Duodenal mucosa (tissue), 2 donors: ENCODE results near the gene POU2AF2.
"Not testable (repeated sequence)": the region's sequence is repeated elsewhere in the genome, so short reads cannot be mapped to it uniquely, and the experiment has no call there.

Experiments used
- H3K27ac ChIP-seq: one replicate; pipeline ENCODE4 v1.7.0; 2013; ENCODE audit warnings: low read depth, low read length
- H3K27me3 ChIP-seq, 2 donors: one replicate each; pipeline ENCODE4 v1.7.0; 2013; ENCODE audit warnings: low read length in 2 of 2, control low read depth in 1 of 2; ENCODE audit not compliant: insufficient read depth in 2 of 2, control insufficient read depth in 1 of 2
- H3K36me3 ChIP-seq, 2 donors: one replicate each; pipeline ENCODE4 v1.7.0; 2013; ENCODE audit warnings: low read length in 2 of 2, control low read depth in 1 of 2; ENCODE audit not compliant: insufficient read depth in 2 of 2, control insufficient read depth in 1 of 2
- H3K4me1 ChIP-seq, 2 donors: one replicate each; pipeline ENCODE4 v1.7.0; 2013; ENCODE audit warnings: low read length in 2 of 2, control low read depth in 1 of 2; ENCODE audit not compliant: insufficient read depth in 2 of 2, control insufficient read depth in 1 of 2
- H3K4me3 ChIP-seq, 2 donors: one replicate each; pipeline ENCODE4 v1.7.0; 2013; ENCODE audit warnings: low read length in 2 of 2, low read depth in 1 of 2
- H3K9ac ChIP-seq, 2 donors: one replicate each; pipeline ENCODE4 v1.7.0; 2013; ENCODE audit warnings: low read length in 2 of 2, low read depth in 1 of 2
- H3K9me3 ChIP-seq, 2 donors: one replicate each; pipeline ENCODE4 v1.7.0; 2013; ENCODE audit warnings: low read length in 2 of 2, control low read depth in 1 of 2; ENCODE audit not compliant: control insufficient read depth in 1 of 2

Gene POU2AF2

DNA sequence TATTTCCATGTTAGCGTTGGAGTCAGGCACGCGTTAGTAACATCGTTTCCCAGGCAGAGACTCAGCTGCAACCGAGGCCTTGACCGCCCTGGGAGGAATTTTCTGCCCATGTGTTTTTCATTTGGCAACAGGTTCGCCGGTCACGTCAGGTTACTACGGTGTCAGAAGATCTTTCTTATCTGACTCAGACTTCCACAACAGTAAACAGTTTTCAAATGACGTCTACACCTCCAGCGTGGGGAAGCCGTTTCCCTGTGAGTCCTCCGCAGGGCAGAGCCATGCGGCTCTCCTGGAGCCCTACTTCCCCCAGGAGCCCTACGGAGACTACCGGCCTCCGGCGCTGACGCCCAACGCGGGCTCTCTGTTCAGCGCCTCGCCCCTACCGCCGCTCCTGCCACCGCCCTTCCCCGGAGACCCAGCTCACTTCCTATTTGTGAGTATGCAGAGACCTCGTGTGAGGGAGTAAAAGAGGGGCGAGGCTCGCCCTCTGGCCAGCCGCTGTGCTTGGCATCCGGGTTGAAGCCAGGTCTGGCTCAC lies 38.5 kb downstream of the POU2AF2 start:
- Histone ChIP-seq H3K9me3 (no peaks in the 10 kb centered on the region), H3K36me3 (no peaks in the 10 kb centered on the region), H3K4me3 (no peak overlapping the region), H3K27me3 (no peaks in the 10 kb centered on the region), H3K4me1 (peaks cover 23 to 29% of the 10 kb centered on the region in 2 donors), H3K9ac (no peak overlapping the region), H3K27ac (no peak overlapping the region)

GRCh38 chr11:111285189-111286091 lies 39.9 kb downstream of the POU2AF2 start:
- Histone ChIP-seq H3K4me3 (no peak overlapping the region), H3K4me1 (peaks cover 23 to 29% of the 10 kb centered on the region in 2 donors), H3K9ac (no peak overlapping the region), H3K9me3 (no peaks in the 10 kb centered on the region), H3K36me3 (no peaks in the 10 kb centered on the region), H3K27ac (no peak overlapping the region), H3K27me3 (no peaks in the 10 kb centered on the region)

DNA sequence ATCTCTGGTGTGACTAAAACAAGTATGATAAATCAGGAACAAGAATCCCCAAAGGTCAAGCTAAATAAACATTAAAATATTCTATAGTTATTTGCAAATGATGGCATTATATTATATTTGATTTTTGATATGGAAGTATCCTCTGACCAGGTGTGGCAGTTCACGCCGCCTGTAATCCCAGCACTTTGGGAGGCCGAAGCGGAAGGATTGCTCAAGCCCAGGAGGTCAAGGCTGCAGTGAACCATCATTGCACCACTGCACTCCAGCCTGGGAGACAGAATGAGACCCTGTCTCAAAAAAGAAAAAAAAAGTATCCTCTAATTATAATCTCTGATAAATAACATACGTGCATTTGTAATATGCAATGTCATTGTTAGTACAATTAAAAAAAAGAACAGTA lies 46.2 kb downstream of the POU2AF2 start:
- Histone ChIP-seq H3K4me3 (no peak overlapping the region), H3K9me3 (no peaks in the 10 kb centered on the region), H3K4me1 (no peaks in the 10 kb centered on the region), H3K27ac (no peak overlapping the region), H3K9ac (no peak overlapping the region), H3K36me3 (no peaks in the 10 kb centered on the region), H3K27me3 (no peaks in the 10 kb centered on the region)

- H3K4me1 ChIP-seq, H3K27ac ChIP-seq, H3K27me3 ChIP-seq, H3K4me3 ChIP-seq, H3K9me3 ChIP-seq, H3K9ac ChIP-seq, H3K36me3 ChIP-seq: not testable (repeated sequence)
These were observed 46.9 kb downstream of the POU2AF2 start for GRCh38 chr11:111292408-111292807.

GRCh38 chr11:111296196-111296595 lies 50.7 kb downstream of the POU2AF2 start:
- Histone ChIP-seq H3K27me3 (no peaks in the 10 kb centered on the region), H3K36me3 (no peaks in the 10 kb centered on the region), H3K27ac (no peak overlapping the region), H3K4me3 (no peak overlapping the region), H3K9ac (no peak overlapping the region), H3K9me3 (no peaks in the 10 kb centered on the region), H3K4me1 (peaks cover 10 to 16% of the 10 kb centered on the region in 2 donors)

DNA sequence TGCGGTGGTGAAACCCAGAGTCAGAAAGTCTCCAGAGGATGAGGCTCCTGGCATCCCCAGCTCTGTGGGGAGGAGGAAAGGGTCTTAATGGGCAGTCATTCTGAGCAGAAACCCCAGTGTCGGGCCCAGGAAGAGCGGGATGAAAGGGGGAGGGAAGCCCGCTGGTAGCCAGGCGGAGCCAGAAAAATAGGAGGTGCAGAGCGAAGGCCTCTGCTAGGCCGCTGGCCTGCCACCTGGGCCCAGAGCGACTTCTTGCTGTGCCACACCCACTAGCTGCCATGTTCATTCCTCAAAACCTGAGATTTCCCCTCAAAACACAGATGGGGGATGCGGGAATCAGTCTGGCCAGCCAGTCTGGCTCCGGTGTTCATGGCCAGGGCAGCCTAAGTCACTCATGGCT lies 52.2 kb downstream of the POU2AF2 start:
- H3K9me3 ChIP-seq, result no peaks in the 10 kb centered on the region
- no peaks in the 10 kb centered on the region for H3K36me3 ChIP-seq
- H3K4me3 ChIP-seq, result no peak overlapping the region
- peaks cover 25 to 30% of the 10 kb centered on the region in 2 donors for H3K4me1 ChIP-seq
- no peak overlapping the region for H3K27ac ChIP-seq
- H3K27me3 ChIP-seq, result no peaks in the 10 kb centered on the region
- H3K9ac ChIP-seq, result no peak overlapping the region

DNA sequence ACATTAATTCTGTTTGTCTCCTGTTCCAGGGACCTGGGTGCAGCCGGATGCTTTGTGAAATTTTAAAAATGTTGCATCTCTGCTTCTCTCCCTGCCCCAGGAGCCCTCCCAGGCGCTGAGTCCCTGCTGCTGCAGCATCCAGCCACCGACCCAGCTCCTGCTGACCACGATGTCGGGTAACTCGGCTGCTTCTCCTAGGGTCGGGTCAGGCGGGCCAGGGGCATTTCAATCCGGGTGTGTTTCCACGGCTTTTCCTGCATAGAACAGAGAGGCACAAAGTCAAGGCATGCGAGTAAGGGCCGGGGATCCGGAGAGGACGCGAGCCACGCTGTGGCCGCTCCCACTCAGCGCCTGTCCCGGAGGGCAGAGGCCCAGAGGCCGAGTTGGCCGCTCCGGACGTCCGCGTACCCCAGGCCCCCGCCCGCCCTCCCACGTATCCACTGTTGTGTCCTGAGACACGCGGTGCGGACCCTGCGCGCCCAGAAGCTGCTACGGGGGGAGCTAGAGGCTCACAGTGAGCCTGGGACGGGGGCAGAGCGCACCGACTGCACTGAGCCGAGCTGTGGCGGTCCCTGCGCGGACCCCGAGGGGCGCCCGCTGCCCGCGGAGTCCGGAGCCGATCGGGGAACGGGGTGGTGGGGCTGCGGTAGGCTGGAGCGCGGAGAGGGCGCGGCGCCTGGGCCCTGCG lies 53.0 kb downstream of the POU2AF2 start, which contains the start of gene POU2AF3:
Gene POU2AF3, plus strand, starts transcription at position 134 of the 688 bp plus-strand sequence. Its CDS starts 36 bp downstream, at position 170.
- H3K27ac ChIP-seq, result peak within 1 kb of the TSS; percentile 76

GRCh38 chr11:111299101-111300026 lies 53.8 kb downstream of the POU2AF2 start:
- H3K9ac ChIP-seq, result peak overlapping the region; percentile 62 to 79
- H3K4me3 ChIP-seq, result peak overlapping the region; percentile 66 to 77
- no peaks in the 10 kb centered on the region for H3K36me3 ChIP-seq
- H3K4me1 ChIP-seq, result peaks cover 33 to 39% of the 10 kb centered on the region in 2 donors
- no peaks in the 10 kb centered on the region for H3K27me3 ChIP-seq
- H3K9me3 ChIP-seq, result no peaks in the 10 kb centered on the region
- H3K27ac ChIP-seq, result peak overlapping the region; percentile 76

More for the DNA sequence above, 53.0 kb downstream of the POU2AF2 start, which contains the start of gene POU2AF3:
- H3K4me1 ChIP-seq, result peaks cover 32 to 38% of the 10 kb centered on the region in 2 donors
- H3K36me3 ChIP-seq, result no peaks in the 10 kb centered on the region
- no peaks in the 10 kb centered on the region for H3K9me3 ChIP-seq
- peak within 1 kb of the TSS; percentile 62 to 79 for H3K9ac ChIP-seq
- peak within 1 kb of the TSS; percentile 66 to 77 for H3K4me3 ChIP-seq
- no peaks in the 10 kb centered on the region for H3K27me3 ChIP-seq

- Histone ChIP-seq H3K4me1 (peaks cover 33 to 39% of the 10 kb centered on the region in 2 donors), H3K27me3 (no peaks in the 10 kb centered on the region), H3K4me3 (peak overlapping the region in 1 of 2 donors; percentile 66), H3K9ac (no peak overlapping the region), H3K36me3 (no peaks in the 10 kb centered on the region), H3K27ac (no peak overlapping the region), H3K9me3 (no peaks in the 10 kb centered on the region)
These were observed 55.0 kb downstream of the POU2AF2 start for GRCh38 chr11:111300569-111300968.
